GM19438 (cell line): ENCODE measurements around the gene NBR1.
"Not testable (repeated sequence)": the region's sequence is repeated elsewhere in the genome, so short reads cannot be mapped to it uniquely, and the experiment has no call there.

Experiments used
- ATAC-seq: cut with Tn5 transposase; IDR thresholded peaks from one replicate; pipeline ENCODE4 v1.9.1; 2021; ENCODE audit warnings: low read depth; ENCODE audit not compliant: unreplicated experiment

NBR1 gene

GRCh38 chr17:43239597-43239996 is 68.6 kb downstream of the NBR1 start:
- not testable (repeated sequence) for ATAC-seq

- not testable (repeated sequence) for ATAC-seq
These were observed 69.8 kb downstream of the NBR1 start for GRCh38 chr17:43240596-43241352.

- ATAC-seq = not testable (repeated sequence)
These were observed 75.4 kb downstream of the NBR1 start for GRCh38 chr17:43246456-43246855.
